ENCODE results near the gene WDR55.

DNA sequence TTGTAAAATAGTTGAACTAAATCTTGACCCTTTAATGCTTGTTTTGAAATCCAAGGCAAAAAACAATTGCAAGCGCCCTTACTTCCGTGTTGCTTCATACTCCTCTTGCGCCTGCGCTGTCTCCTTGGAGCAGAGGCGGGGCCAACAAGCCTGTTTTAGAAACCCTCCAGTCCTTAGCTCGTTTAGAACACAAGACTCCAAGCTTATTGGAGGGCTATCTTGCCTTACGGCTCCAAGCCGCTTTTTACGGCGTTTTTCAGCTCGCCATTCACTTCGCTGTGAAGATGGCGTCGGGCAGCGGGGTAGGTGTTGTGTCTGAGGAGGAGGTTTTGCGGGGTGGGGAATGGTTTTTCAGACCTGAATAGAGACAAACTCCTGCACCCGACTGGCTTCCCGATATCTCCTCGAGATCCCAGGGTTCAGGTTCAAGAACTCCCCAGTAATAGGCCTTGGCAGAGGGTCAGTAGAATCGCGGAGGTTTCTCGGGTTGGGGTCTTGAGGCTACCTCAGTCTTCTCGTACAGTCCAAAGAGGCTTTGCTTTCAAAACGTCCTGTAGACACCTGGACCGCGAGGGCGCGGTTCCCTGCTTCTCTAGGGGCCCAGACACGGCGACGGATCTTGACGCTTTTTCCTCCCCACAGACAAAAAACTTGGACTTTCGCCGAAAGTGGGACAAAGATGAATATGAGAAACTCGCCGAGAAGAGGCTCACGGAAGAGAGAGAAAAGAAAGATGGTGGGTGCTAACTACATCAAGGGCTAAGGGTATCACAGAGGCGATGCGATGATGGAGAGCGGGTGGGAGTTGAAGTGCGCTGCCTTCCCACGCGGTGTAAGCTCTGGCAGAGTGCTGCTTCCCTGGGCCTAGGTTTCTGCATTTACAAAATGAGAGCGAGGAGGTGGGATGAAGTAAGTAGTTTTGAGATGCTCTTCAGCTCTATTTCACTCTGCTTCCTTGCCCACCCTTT lies 35.8 kb downstream of the WDR55 start, which contains the start of gene ZMAT2:
- TF ChIP-seq, protein P1, sequence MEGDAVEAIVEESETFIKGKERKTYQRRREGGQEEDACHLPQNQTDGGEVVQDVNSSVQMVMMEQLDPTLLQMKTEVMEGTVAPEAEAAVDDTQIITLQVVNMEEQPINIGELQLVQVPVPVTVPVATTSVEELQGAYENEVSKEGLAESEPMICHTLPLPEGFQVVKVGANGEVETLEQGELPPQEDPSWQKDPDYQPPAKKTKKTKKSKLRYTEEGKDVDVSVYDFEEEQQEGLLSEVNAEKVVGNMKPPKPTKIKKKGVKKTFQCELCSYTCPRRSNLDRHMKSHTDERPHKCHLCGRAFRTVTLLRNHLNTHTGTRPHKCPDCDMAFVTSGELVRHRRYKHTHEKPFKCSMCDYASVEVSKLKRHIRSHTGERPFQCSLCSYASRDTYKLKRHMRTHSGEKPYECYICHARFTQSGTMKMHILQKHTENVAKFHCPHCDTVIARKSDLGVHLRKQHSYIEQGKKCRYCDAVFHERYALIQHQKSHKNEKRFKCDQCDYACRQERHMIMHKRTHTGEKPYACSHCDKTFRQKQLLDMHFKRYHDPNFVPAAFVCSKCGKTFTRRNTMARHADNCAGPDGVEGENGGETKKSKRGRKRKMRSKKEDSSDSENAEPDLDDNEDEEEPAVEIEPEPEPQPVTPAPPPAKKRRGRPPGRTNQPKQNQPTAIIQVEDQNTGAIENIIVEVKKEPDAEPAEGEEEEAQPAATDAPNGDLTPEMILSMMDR (conservative IDR thresholded peaks at IDR 0.05; ENCODE audit: low read depth, low read length) = no peak
- TF ChIP-seq MAZ (IDR thresholded peaks at IDR 0.05; ENCODE audit: borderline replicate concordance, low read depth, low read length) = no peak
- TF ChIP-seq, protein P2, sequence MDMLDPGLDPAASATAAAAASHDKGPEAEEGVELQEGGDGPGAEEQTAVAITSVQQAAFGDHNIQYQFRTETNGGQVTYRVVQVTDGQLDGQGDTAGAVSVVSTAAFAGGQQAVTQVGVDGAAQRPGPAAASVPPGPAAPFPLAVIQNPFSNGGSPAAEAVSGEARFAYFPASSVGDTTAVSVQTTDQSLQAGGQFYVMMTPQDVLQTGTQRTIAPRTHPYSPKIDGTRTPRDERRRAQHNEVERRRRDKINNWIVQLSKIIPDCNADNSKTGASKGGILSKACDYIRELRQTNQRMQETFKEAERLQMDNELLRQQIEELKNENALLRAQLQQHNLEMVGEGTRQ (IDR thresholded peaks at IDR 0.05; ENCODE audit: low read depth, low read length) = no peak
- no peak for TF ChIP-seq RAD21 (IDR thresholded peaks at IDR 0.05; ENCODE audit: low read length)
- peak; percentile 94 for TF ChIP-seq CEBPB (IDR thresholded peaks at IDR 0.05; ENCODE audit: low read depth, low read length)
- peak; percentile 90 for TF ChIP-seq POLR2A (IDR thresholded peaks at IDR 0.05; ENCODE audit: low read depth, low read length)
- no peak for TF ChIP-seq NFE2L2 (IDR thresholded peaks at IDR 0.05; ENCODE audit: low read depth, low read length)
- TF ChIP-seq MXI1 (IDR thresholded peaks at IDR 0.05; ENCODE audit: borderline replicate concordance, low read depth, low read length) = no peak
- TF ChIP-seq FOS (IDR thresholded peaks at IDR 0.05; ENCODE audit: low read depth, low read length) = no peak
